Tibial nerve (tissue), 4 donors: Measurements from ENCODE around the gene ROBO2. TPM values are rescaled to one million over a fixed set of nuclear protein-coding genes. Genes with fewer than 3 reads are reported as not detected.

Experiments used
- DNase-seq, 2 donors: peaks; one replicate each; pipeline ENCODE4 v3.0.0-alpha.2; 2019; ENCODE audit warnings: low spot score in 2 of 2
- H3K27ac ChIP-seq, 4 donors: fragments of 200-600 bp; sonication (generic) in 3 of 4; one replicate each; pipeline ENCODE4 v1.5.1; 2017 to 2019; ENCODE audit warnings: mild to moderate bottlenecking in 1 of 4
- H3K27me3 ChIP-seq, 2 donors: fragments of 200-600 bp; sonication (generic) in 1 of 2; one replicate each; pipeline versions ENCODE4 v1.5.1 to v1.6.0; 2017 to 2019
- H3K36me3 ChIP-seq, 3 donors: fragments of 200-600 bp; sonication (generic); one replicate each; pipeline ENCODE4 v1.5.1; 2018 to 2019
- H3K4me1 ChIP-seq, 4 donors: fragments of 200-600 bp; sonication (generic) in 3 of 4; one replicate each; pipeline ENCODE4 v1.5.1; 2017 to 2019
- H3K4me3 ChIP-seq, 4 donors: fragments of 200-600 bp; sonication (generic) in 3 of 4; one replicate each; pipeline ENCODE4 v1.5.1; 2017 to 2019; ENCODE audit warnings: mild to moderate bottlenecking in 1 of 4, moderate library complexity in 1 of 4
- H3K9me3 ChIP-seq, 4 donors: fragments of 200-600 bp; sonication (generic) in 3 of 4; one replicate each; pipeline ENCODE4 v1.5.1; 2017 to 2019
- EP300 ChIP-seq, 2 donors: sonication (generic); formaldehyde crosslinking; IDR thresholded peaks; one replicate each; pipeline ENCODE4 v1.6.1; 2017; ENCODE audit warnings: antibody characterized with exemption in 2 of 2, mild to moderate bottlenecking in 1 of 2
- POLR2A ChIP-seq, 2 donors: fragments of 450-650 bp; IDR thresholded peaks; one replicate each; pipeline ENCODE4 v1.6.1; 2017; ENCODE audit warnings: antibody characterized with exemption in 2 of 2, mild to moderate bottlenecking in 2 of 2, moderate library complexity in 2 of 2
- WGBS, 2 donors: methylation state at CpG; one replicate each; pipeline ENCODE4 v1.1.5; 2018; 5-methylcytosine and 5-hydroxymethylcytosine counted together
- total RNA-seq, 4 donors: library from RNA; depleted of rRNA; stranded (reverse); fragments of >200 nt; gene quantifications; one replicate each; pipeline ENCODE4 v1.1.0, GENCODE V29; 2016
- TF ChIP-seq, protein P1 (sequence below), 5 experiments: fragments of 200-600 bp in 3 of 5; fragments of 450-650 bp in 2 of 5; sonication (generic) in 3 of 5; IDR thresholded peaks; one replicate each; pipeline ENCODE4 v1.5.1; 2016 to 2019; ENCODE audit warnings: antibody characterized with exemption in 5 of 5, mild to moderate bottlenecking in 3 of 5, moderate library complexity in 2 of 5

The ROBO2 gene
- total RNA-seq, 4 donors from 2014 or later, result 0.30 to 4.4 (median 1.9) TPM

DNA sequence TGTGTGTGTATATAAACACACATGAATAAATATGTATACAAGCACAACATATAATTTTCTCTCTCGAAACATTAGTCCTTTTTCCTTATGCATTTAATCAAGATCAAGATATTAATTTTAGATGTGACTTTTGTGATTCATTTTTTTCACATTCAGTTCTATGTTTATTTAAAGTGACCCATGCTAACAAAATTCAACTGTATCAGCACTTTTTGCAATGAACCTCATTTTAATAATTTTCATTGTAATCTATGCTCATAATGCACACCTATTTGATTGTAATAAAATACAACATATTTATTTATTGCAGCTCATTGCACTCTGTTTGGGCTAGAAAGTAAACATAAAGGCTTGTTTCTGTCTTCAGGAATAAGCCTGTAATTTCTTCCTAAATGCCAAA, 586.3 kb downstream of the ROBO2 start:
- Histone ChIP-seq H3K4me3 (no peak overlapping the region), H3K9me3 (no peaks in the 10 kb centered on the region), H3K27ac (no peak overlapping the region), H3K4me1 (no peaks in the 10 kb centered on the region), H3K27me3 (no peaks in the 10 kb centered on the region), H3K36me3 (no peaks in the 10 kb centered on the region)
- no peak for DNase-seq
- 86 to 90% methylated on average over 1 of the region's 1 CpG for WGBS, 2 donors
- TF ChIP-seq EP300 (IDR thresholded peaks at IDR 0.05) (no peak), POLR2A (IDR thresholded peaks at IDR 0.05) (no peak)

- Histone ChIP-seq H3K27ac (no peak overlapping the region), H3K27me3 (no peaks in the 10 kb centered on the region), H3K4me1 (no peaks in the 10 kb centered on the region), H3K4me3 (no peak overlapping the region), H3K36me3 (no peaks in the 10 kb centered on the region), H3K9me3 (no peaks in the 10 kb centered on the region)
- TF ChIP-seq EP300 (IDR thresholded peaks at IDR 0.05) (no peak), POLR2A (IDR thresholded peaks at IDR 0.05) (no peak)
- TF ChIP-seq, protein P1, sequence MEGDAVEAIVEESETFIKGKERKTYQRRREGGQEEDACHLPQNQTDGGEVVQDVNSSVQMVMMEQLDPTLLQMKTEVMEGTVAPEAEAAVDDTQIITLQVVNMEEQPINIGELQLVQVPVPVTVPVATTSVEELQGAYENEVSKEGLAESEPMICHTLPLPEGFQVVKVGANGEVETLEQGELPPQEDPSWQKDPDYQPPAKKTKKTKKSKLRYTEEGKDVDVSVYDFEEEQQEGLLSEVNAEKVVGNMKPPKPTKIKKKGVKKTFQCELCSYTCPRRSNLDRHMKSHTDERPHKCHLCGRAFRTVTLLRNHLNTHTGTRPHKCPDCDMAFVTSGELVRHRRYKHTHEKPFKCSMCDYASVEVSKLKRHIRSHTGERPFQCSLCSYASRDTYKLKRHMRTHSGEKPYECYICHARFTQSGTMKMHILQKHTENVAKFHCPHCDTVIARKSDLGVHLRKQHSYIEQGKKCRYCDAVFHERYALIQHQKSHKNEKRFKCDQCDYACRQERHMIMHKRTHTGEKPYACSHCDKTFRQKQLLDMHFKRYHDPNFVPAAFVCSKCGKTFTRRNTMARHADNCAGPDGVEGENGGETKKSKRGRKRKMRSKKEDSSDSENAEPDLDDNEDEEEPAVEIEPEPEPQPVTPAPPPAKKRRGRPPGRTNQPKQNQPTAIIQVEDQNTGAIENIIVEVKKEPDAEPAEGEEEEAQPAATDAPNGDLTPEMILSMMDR (IDR thresholded peaks at IDR 0.05), result no peak
- WGBS, 2 donors, result 56 to 62% methylated on average over 2 of the region's 2 CpGs
- DNase-seq, result no peak
Measured at GRCh38 chr3:77648214-77648613, 608.3 kb downstream of the ROBO2 start.

DNA sequence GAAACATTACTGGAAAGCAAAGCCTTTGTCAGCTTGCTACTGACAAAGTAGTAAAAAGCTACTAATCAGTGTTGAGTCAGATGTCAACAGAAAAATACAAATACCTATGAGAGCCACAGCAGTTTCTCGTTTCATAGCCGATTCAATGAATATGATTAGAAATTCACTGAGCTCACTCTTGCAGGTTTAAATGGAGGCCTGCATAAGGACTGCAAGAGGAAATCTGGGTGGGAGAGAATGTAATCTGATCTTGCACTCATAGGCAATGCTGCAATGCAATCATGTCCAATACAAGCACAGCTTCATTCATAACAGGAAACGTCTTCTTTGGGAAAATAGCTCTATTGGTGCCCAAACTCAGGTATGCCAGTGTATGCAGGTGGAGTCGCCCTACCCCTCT, 608.8 kb downstream of the ROBO2 start:
- H3K27ac ChIP-seq, result no peak overlapping the region
- TF ChIP-seq, protein P1 (IDR thresholded peaks at IDR 0.05), result no peak
- TF ChIP-seq POLR2A (IDR thresholded peaks at IDR 0.05) (no peak), EP300 (IDR thresholded peaks at IDR 0.05) (no peak)
- DNase-seq, result no peak
- H3K4me1 ChIP-seq, result no peaks in the 10 kb centered on the region
- no peaks in the 10 kb centered on the region for H3K36me3 ChIP-seq
- no peak overlapping the region for H3K4me3 ChIP-seq
- no peaks in the 10 kb centered on the region for H3K9me3 ChIP-seq
- no peaks in the 10 kb centered on the region for H3K27me3 ChIP-seq
- WGBS, 2 donors, result 51 to 54% methylated on average over 4 of the region's 4 CpGs

DNA sequence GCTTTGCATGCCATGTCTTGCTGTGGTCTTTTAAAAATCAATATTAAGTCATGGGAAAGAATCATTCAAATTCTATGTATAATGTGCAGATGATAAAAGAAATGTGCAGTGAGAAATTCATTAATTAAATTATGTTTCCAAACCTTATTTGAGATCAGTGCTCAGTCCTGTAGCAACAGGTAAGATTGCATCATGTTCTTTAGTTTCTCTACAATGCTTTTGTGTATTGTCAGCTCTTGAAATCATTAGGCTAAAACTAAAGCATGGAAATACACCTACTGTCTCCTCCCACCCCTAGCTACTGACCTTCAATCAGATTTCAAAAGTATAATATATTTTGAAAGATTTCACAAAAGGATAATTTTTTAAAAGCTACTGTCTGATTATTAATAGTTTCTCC, 612.7 kb downstream of the ROBO2 start:
- no peaks in the 10 kb centered on the region for H3K36me3 ChIP-seq
- H3K27ac ChIP-seq, result no peak overlapping the region
- H3K9me3 ChIP-seq, result no peaks in the 10 kb centered on the region
- TF ChIP-seq EP300 (IDR thresholded peaks at IDR 0.05), result no peak
- TF ChIP-seq POLR2A (IDR thresholded peaks at IDR 0.05), result no peak
- TF ChIP-seq, protein P1 (IDR thresholded peaks at IDR 0.05), result no peak
- no peaks in the 10 kb centered on the region for H3K4me1 ChIP-seq
- H3K27me3 ChIP-seq, result no peaks in the 10 kb centered on the region
- H3K4me3 ChIP-seq, result no peak overlapping the region
- DNase-seq, result no peak

GRCh38 chr3:77655396-77655795, 615.5 kb downstream of the ROBO2 start:
- Histone ChIP-seq H3K9me3 (peaks cover 0 to 5% (median 0%) of the 10 kb centered on the region in 4 donors), H3K36me3 (no peaks in the 10 kb centered on the region), H3K4me3 (no peak overlapping the region), H3K27me3 (no peaks in the 10 kb centered on the region), H3K27ac (no peak overlapping the region), H3K4me1 (no peaks in the 10 kb centered on the region)
- whole genome bisulfite sequencing, 2 donors, result 37 to 77% methylated on average over 1 of the region's 1 CpG
- no peak for DNase-seq
- TF ChIP-seq, protein P1 (IDR thresholded peaks at IDR 0.05), result no peak
- TF ChIP-seq POLR2A (IDR thresholded peaks at IDR 0.05) (no peak), EP300 (IDR thresholded peaks at IDR 0.05) (no peak)

- no peak overlapping the region for H3K4me3 ChIP-seq
- no peak overlapping the region for H3K27ac ChIP-seq
- TF ChIP-seq, protein P1 (IDR thresholded peaks at IDR 0.05), result no peak
- TF ChIP-seq POLR2A (IDR thresholded peaks at IDR 0.05) (no peak), EP300 (IDR thresholded peaks at IDR 0.05) (no peak)
- DNase-seq, result no peak
- WGBS, 2 donors, result 80 to 94% methylated on average over 3 of the region's 3 CpGs
- no peaks in the 10 kb centered on the region for H3K36me3 ChIP-seq
- H3K4me1 ChIP-seq, result no peaks in the 10 kb centered on the region
- H3K27me3 ChIP-seq, result no peaks in the 10 kb centered on the region
- peaks cover 0 to 8% (median 0%) of the 10 kb centered on the region in 4 donors for H3K9me3 ChIP-seq
Measured at GRCh38 chr3:77660718-77661117, 620.8 kb downstream of the ROBO2 start.
